PC-9 (cell line): ENCODE measurements around the gene MIB1. TPM values are rescaled to one million over a fixed set of nuclear protein-coding genes. Genes with fewer than 3 reads are reported as not detected.
"Not testable (repeated sequence)": the region's sequence is repeated elsewhere in the genome, so short reads cannot be mapped to it uniquely, and the experiment has no call there.

Experiments
- BruUV-seq: library from RNA; stranded (reverse); fragments of 400-500 nt; replicated peaks from 2 replicates; lab custom pipeline; 2021; lab: Mats Ljungman, UMichigan
- CTCF ChIA-PET: fragments of 300-600 bp; sonication (Branson Sonifier 250); formaldehyde crosslinking; loops from one replicate; lab custom pipeline; 2022; ENCODE audit warnings: antibody characterized with exemption; lab: Charles Lee
- POLR2A ChIA-PET: fragments of 300-600 bp; sonication (Branson Sonifier 250); formaldehyde crosslinking; loops from one replicate; lab custom pipeline; 2022; ENCODE audit warnings: antibody characterized with exemption; ENCODE audit not compliant: unreplicated experiment; lab: Charles Lee
- DNase-seq, 2 experiments: peaks; one replicate each; pipeline versions ENCODE4 v3.0.0 to v3.0.0-alpha.2; 2015 to 2022; ENCODE audit warnings: mixed read lengths in 1 of 2
- H2AFZ ChIP-seq: fragments of 200-600 bp; sonication (generic); 2 replicates; pipeline ENCODE4 v1.8.1; 2017; ENCODE audit warnings: antibody characterized with exemption
- H3F3A ChIP-seq: fragments of 200-600 bp; sonication (generic); 2 replicates; pipeline ENCODE4 v1.8.1; 2017; ENCODE audit warnings: antibody characterized with exemption, mild to moderate bottlenecking, low read depth; ENCODE audit not compliant: insufficient read depth
- H3K27ac ChIP-seq: fragments of 200-600 bp; sonication (generic); 2 replicates; pipeline ENCODE4 v1.6.1; 2016; ENCODE audit warnings: mixed run types
- H3K27me3 ChIP-seq: fragments of 200-600 bp; sonication (generic); 2 replicates; pipeline ENCODE4 v1.6.1; 2016; ENCODE audit warnings: low read depth, mixed run types; ENCODE audit not compliant: insufficient read depth
- H3K36me3 ChIP-seq: fragments of 200-600 bp; sonication (generic); 2 replicates; pipeline ENCODE4 v1.6.1; 2016; ENCODE audit warnings: low read depth, mixed run types
- H3K4me1 ChIP-seq: fragments of 200-600 bp; sonication (generic); replicated peaks from 2 replicates; pipeline ENCODE4 v1.6.1; 2016; ENCODE audit warnings: mixed run types; ENCODE audit not compliant: insufficient read depth
- H3K4me2 ChIP-seq: fragments of 200-600 bp; sonication (generic); 2 replicates; pipeline ENCODE4 v1.6.1; 2017; ENCODE audit warnings: mixed run types
- H3K4me3 ChIP-seq: fragments of 200-600 bp; sonication (generic); 2 replicates; pipeline ENCODE4 v1.6.1; 2016; ENCODE audit warnings: mixed run types
- H3K79me2 ChIP-seq: fragments of 200-600 bp; sonication (generic); 2 replicates; pipeline ENCODE4 v1.6.1; 2017; ENCODE audit warnings: low read depth, mixed run types
- H3K9me2 ChIP-seq: fragments of 200-600 bp; sonication (generic); 2 replicates; pipeline ENCODE4 v1.8.1; 2017; ENCODE audit warnings: mild to moderate bottlenecking; ENCODE audit not compliant: insufficient read depth
- H3K9me3 ChIP-seq: fragments of 200-600 bp; sonication (generic); 2 replicates; pipeline ENCODE4 v1.8.1; 2016; ENCODE audit warnings: low read depth; ENCODE audit not compliant: insufficient read depth
- H4K20me1 ChIP-seq: fragments of 200-600 bp; sonication (generic); 2 replicates; pipeline ENCODE4 v1.8.1; 2017; ENCODE audit not compliant: insufficient read depth
- CTCF ChIP-seq: fragments of 200-600 bp; sonication (generic); conservative IDR thresholded peaks from 2 replicates; pipeline ENCODE4 v1.6.1; 2017; ENCODE audit warnings: mixed run types, antibody characterized with exemption, mild to moderate bottlenecking, moderate library complexity
- EZH2 ChIP-seq: fragments of 200-600 bp; sonication (generic); IDR thresholded peaks from 2 replicates; pipeline ENCODE4 v1.8.0; 2017; ENCODE audit warnings: antibody characterized with exemption, low read depth
- intact Hi-C: fragments of 100-400 bp; cut with micrococcal nuclease; formaldehyde crosslinking; loops from one replicate; pipeline ENCODE4 v1.10.0; 2022; ENCODE audit not compliant: unreplicated experiment
- total RNA-seq: library from RNA; stranded (reverse); gene quantifications from 2 replicates; pipeline ENCODE4 v1.2.3, GENCODE V29; 2021

Gene MIB1
- total RNA-seq, 1 experiment from 2014 or later, result 40.1 TPM

GRCh38 chr18:21704603-21705364 is 35.8 kb upstream of the MIB1 start, which contains the start of gene ABHD3:
ABHD3 (minus strand) TSS chr18:21704774; CDS start chr18:21704665, 109 bp downstream.
- no TSS peak for BruUV-seq
- Histone ChIP-seq H3K36me3 (no peaks in the 10 kb centered on the region; the same call in 1 of the 2 replicates), H3K9me3 (no peaks in the 10 kb centered on the region), H3K79me2 (peaks cover 20% of the 10 kb centered on the region), H3K9me2 (no peaks in the 10 kb centered on the region), H2AFZ (peak within 1 kb of the TSS; percentile 95), H3K4me2 (peak within 1 kb of the TSS; percentile 87), H3K27me3 (no peaks in the 10 kb centered on the region), H3K27ac (peak within 1 kb of the TSS; percentile 63), H3K4me1 (peaks cover 17% of the 10 kb centered on the region), H4K20me1 (no peaks in the 10 kb centered on the region), H3F3A (0 out of 2 replicates have a peak, but pooled peaks cover 8% of the 10 kb centered on the region), H3K4me3 (peak within 1 kb of the TSS; percentile 94)
- TF ChIP-seq CTCF (peak; percentile 31; the same call in 1 of the 2 replicates), EZH2 (no peak)
- ChIA-PET POLR2A (interaction anchor here (0.6 to 0.7 kb wide), 2 partner anchors 32 to 99 kb away, joined by 3 read pairs; no protein-coding TSS in a partner anchor), CTCF (no interaction called here)
- peak; percentile 74 to 86 for DNase-seq
- intact Hi-C loops, result no loop called here

GRCh38 chr18:21706386-21706865 is 34.2 kb upstream of the MIB1 start:
- TF ChIP-seq CTCF, result no peak
- no peak for TF ChIP-seq EZH2
- Histone ChIP-seq H3K4me3 (no peak overlapping the region), H3K27me3 (no peaks in the 10 kb centered on the region), H2AFZ (no peak overlapping the region), H3K9me3 (no peaks in the 10 kb centered on the region), H3K27ac (no peak overlapping the region), H3K4me2 (no peak overlapping the region), H3F3A (0 out of 2 replicates have a peak, but pooled peaks cover 8% of the 10 kb centered on the region), H3K9me2 (no peaks in the 10 kb centered on the region), H3K36me3 (no peaks in the 10 kb centered on the region; the same call in 1 of the 2 replicates), H3K4me1 (peaks cover 17% of the 10 kb centered on the region), H4K20me1 (no peaks in the 10 kb centered on the region), H3K79me2 (peaks cover 20% of the 10 kb centered on the region)
- no TSS peak for BruUV-seq
- POLR2A ChIA-PET, result no interaction called here
- DNase-seq, result no peak
- intact Hi-C loops, result no loop called here
- CTCF ChIA-PET, result no interaction called here

- H3F3A ChIP-seq, CTCF ChIA-PET, H3K9me3 ChIP-seq, POLR2A ChIA-PET, H3K27ac ChIP-seq, BruUV-seq, H3K4me2 ChIP-seq, H2AFZ ChIP-seq, DNase-seq, H3K9me2 ChIP-seq, H4K20me1 ChIP-seq, H3K27me3 ChIP-seq, intact Hi-C loops, H3K36me3 ChIP-seq, H3K4me3 ChIP-seq: not testable (repeated sequence)
- peaks cover 16% of the 10 kb centered on the region for H3K4me1 ChIP-seq
- peaks cover 17% of the 10 kb centered on the region for H3K79me2 ChIP-seq
Measured at GRCh38 chr18:21707130-21707529, 33.5 kb upstream of the MIB1 start.
